NCI-H2107 treated with DMSO at 0.1 percent for 48 hours (cell line): ENCODE data around the gene RDH13.
"Not testable (repeated sequence)": the region's sequence is repeated elsewhere in the genome, so short reads cannot be mapped to it uniquely, and the experiment has no call there.

Experiments used
- DNase-seq: peaks from one replicate; lab custom pipeline; 2025; ENCODE audit not compliant: unreplicated experiment; lab: John Stamatoyannopoulos, UW

Gene RDH13, protein sequence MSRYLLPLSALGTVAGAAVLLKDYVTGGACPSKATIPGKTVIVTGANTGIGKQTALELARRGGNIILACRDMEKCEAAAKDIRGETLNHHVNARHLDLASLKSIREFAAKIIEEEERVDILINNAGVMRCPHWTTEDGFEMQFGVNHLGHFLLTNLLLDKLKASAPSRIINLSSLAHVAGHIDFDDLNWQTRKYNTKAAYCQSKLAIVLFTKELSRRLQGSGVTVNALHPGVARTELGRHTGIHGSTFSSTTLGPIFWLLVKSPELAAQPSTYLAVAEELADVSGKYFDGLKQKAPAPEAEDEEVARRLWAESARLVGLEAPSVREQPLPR

GRCh38 chr19:55062735-55063491 lies at the start of gene RDH13:
Gene RDH13 (minus strand): TSS chr19:55063148. CDS start chr19:55063032, 116 bp downstream.
- DNase-seq: peak; percentile 45

- no peak for DNase-seq
These were observed 49.4 kb upstream of the RDH13 start for GRCh38 chr19:55112246-55112776.

DNA sequence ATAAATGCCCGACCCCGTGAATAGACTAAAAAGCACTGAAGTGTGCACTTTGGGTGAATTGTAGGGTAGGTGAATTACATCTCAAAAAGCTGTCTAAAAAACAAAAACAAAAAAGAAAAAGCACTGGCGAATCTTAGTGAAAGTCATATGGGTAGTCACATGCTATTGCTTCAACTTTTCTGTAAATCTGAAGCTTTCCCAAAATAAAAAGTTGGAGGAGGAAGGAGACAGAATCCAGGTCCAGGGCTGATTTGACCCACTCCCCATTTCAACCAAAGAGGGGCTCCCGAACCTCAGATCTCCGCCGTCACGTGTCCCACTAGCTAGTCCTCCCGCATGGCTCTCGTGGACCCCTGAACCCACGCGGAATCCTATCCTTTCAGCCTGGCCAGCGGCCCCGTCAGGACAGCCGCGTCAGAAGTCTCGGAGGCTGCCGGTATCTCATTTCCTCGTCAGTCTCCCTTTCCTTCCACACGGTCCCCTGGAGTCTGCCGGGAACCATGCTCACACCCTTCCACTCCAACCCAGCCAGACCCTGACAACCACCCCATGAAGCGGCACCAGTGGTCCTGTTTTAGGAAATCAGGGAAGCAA lies 48.4 kb upstream of the RDH13 start:
- no peak for DNase-seq

DNA sequence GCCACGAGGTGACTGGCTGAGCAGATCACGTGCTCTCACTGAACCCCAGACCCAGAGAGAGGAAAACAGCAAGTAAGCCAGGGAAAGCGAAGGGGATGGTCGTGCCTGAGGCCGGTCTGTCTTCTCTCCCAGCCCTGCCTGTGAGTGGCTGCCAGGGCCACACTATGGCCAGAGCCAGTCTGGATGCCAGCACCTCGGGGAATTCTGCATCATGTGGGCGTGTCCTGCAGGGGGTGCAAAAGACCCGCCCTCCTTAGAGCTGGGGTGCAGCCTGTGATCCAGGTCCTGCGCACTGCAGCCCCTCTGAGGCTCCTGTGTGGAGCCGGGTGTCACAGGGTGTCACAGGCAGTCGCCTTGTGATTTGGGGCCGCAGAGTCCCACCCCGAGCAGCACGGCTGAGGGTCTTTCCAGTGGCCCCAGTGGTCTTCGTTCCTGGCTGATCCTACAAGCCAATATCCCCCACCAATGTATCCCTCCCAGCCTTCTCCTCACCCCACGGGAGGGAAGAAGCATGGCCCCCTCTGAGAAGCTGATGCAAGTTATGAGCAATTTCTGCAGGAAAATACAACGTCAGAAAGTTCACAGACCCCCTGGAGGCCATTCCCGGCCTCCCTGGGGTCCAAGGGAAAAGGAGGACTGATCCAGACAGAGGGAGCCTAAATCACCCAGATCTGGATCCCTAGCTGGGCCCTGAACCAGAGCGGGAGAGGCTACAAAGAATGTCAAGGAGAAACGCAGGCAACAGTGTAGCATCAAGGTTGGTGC lies 46.8 kb upstream of the RDH13 start:
- no peak for DNase-seq

- not testable (repeated sequence) for DNase-seq
These were observed 44.3 kb upstream of the RDH13 start for GRCh38 chr19:55107252-55107651.

DNA sequence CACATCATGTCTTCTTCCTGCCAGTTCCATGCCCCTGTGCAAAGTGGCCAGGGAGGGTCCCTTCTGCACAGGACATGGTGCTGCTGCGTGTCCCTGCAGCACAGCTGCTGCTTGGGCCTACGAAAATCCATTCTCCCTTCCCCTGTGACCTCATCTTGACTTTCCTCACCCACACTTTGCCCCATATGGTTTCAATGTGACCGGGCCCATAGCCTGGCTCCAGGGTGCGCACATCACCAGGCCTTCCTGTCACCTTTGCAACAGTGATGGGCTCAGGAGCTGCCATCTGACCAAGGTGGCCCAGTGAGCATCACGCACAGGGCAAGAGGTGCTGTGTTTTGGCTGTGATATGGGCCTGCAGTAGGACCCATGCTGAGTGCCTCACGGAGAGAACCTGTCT lies 43.6 kb upstream of the RDH13 start:
- no peak for DNase-seq

DNA sequence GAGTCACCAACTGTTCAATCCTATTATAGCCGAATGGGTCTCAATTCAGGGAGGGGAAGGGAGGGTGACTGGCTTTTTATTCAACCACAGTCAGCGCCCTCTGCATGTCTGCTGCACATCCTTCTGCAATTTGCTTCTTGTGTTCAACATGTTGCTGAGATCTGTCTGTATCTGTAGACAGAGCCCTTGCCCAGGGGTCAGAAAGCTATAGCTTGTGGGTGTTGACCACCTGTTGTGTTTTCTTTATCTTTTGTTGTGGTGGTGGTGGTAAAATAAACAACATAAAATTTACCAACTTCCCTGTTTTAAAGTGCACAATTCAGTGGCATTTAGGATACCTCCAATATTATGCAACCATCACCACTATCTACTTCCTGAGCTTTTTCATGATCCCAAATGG lies 42.3 kb upstream of the RDH13 start:
- DNase-seq: no peak

- no peak for DNase-seq
These were observed 40.2 kb upstream of the RDH13 start for GRCh38 chr19:55103190-55103589.

- DNase-seq: no peak
These were observed 38.3 kb upstream of the RDH13 start for GRCh38 chr19:55101261-55101660.

GRCh38 chr19:55099557-55100506 lies 36.9 kb upstream of the RDH13 start:
- no peak for DNase-seq

- no peak for DNase-seq
These were observed 36.0 kb upstream of the RDH13 start for GRCh38 chr19:55098716-55099556.

DNA sequence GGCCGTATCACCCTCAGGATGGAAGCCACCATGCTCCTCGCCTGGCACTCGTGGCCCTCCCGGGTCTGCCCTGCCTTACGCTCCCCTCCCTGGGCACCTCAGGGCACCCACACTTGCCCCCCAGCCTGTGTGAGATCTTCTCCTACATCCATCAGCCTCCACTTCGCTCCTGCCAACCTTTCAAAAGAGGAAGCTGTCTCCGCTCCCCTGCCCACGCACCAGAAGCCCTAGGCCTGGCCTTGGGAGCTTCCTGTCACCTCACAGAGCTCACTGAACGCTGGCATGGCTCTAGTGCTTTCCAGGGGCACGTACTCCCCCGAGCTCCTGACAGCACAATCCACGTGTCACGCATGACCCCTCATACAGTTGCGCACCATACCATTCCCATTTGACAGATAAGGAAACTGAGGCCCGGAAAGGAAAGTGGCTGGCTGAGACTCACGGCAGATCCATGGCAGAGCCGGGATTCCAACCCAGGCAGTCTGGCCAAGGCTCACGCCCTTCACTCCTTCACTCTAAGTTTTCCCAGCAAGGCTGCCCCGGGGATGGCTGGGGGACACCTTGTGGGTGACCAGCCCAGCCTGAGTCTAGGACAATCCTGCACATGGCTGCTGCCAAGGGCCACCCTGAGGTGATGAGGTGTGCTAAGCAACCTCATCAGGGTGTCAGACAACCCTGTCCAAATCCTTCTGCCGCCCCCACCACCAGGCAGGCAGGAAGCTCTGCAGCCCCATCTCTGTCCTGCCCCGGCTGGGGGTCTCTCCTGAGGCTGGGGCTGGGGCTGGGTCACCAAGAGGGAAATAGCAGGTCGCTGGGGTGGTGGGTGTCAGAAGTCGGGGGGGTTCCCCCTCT lies 35.1 kb upstream of the RDH13 start:
- DNase-seq: no peak

DNA sequence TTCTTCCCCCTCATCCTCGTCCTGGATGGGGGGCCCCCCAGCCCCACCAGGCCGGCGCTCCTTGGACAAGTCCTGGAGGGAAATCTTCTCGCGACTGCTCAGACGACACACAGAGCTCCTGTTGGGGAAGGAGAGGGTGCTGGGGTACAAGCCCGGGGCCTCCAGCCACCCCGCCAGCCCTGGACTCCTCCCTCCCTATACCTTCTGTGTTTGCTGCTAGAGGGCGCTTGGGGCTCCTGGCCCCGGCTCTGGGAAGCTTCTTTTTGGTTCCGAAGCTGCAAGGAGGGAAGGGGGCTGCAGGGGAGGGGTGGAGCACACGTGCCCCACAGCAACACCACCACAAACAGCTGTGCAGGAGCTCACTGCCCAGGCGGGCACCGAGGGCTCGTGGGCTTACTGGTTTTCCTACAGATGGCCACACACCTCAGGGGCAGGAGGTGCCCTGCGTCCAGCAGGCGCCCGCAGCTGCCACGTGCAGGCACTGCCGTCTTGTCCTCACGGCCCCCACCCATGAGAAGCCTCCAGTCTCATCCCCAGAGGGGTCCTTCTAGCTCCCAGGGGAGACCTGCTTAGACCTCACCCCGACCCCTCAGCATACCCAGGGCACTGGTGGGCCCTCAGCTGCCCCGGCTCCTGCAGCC lies 33.2 kb upstream of the RDH13 start:
- no peak for DNase-seq

DNA sequence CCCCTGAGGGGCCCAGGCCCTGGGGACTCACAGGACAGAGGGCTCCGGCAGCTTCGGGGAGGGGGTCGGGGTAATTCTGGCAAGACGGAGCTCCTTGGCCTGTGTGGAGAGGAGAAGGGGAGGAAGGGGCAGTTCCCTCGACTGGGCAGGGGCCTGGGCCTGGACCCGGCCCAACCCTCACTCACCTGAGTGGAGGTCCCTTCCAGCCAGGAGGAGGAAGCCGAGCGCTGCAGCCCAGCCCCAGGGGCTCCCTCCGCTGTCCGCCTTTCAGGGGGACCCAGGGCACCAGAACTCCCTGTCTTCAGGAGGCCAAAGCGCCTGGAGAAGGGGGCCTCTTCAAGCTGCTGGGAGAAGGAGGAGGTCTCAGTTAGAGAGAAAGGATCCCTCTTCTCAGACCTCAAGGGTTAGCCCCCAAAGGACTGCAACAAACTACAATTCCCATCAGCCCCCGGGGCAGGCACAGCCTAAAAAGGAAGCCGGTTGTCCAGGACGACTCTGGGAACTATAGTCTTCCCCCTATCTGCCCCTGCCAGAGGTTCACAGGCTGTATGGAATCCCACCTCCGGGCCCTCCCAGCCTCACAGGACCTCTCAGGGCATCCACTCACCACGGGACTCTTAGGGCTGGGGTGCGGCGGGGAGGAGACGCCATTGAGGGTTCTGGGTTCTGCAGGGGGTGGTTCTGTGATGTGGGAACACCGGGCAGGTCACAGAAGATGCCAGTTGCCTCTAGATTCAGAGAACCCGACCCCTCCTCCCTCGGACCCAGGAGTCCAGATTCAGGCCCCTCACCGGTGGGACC lies 32.5 kb upstream of the RDH13 start:
- no peak for DNase-seq

GRCh38 chr19:55094456-55095259 lies 31.7 kb upstream of the RDH13 start:
- DNase-seq: no peak
